ENCODE results near the gene OR56A1. TPM values are rescaled to one million over a fixed set of nuclear protein-coding genes. Genes with fewer than 3 reads are reported as not detected.

OR56A1 gene
- total and polyA plus RNA-seq, 2 experiments from 2014 or later, result 0.07 TPM; not detected in 1

- no peaks in the 10 kb centered on the region for H3K36me3 ChIP-seq (replicated peaks; ENCODE audit: insufficient read depth, low read depth)
- H3K4me3 ChIP-seq, result no peak overlapping the region
- 70% methylated on average over 4 of the region's 4 CpGs for WGBS (ENCODE audit: low lambda C conversion rate, missing lambda C conversion rate)
- no peaks in the 10 kb centered on the region for H4K20me1 ChIP-seq (ENCODE audit: insufficient read depth, poor library complexity, severe bottlenecking)
- no peaks in the 10 kb centered on the region for H3K9me2 ChIP-seq (replicated peaks; ENCODE audit: insufficient read depth)
- no peaks in the 10 kb centered on the region for H3K79me2 ChIP-seq
- H3K4me1 ChIP-seq (ENCODE audit: insufficient read depth), result no peaks in the 10 kb centered on the region
- H2AFZ ChIP-seq, result no peak overlapping the region
- peak; percentile 8 for DNase-seq (ENCODE audit: low spot score)
- H3K27me3 ChIP-seq, result peaks cover 13% of the 10 kb centered on the region
- TF ChIP-seq EZH2 (IDR thresholded peaks at IDR 0.05; ENCODE audit: borderline replicate concordance) (no peak), EZH2phosphoT487 (IDR thresholded peaks at IDR 0.05; ENCODE audit: low read depth, severe bottlenecking, unreplicated experiment) (no peak), CTCF (IDR thresholded peaks at IDR 0.05; ENCODE audit: poor library complexity) (no peak)
- H3K4me2 ChIP-seq, result no peak overlapping the region
- H3K27ac ChIP-seq, result no peak overlapping the region
- H3K9me3 ChIP-seq (ENCODE audit: low read depth), result no peaks in the 10 kb centered on the region
Observed at GRCh38 chr11:6012035-6012668, 18.4 kb downstream of the OR56A1 start.

GRCh38 chr11:6006846-6007245, 23.7 kb downstream of the OR56A1 start, which contains the start of gene OR56A4:
Gene OR56A4 (minus strand): TSS chr11:6006946. CDS start chr11:6002992, 3,954 bp downstream.
- Histone ChIP-seq H3K9me2 (replicated peaks; ENCODE audit: insufficient read depth) (no peaks in the 10 kb centered on the region), H2AFZ (no peak within 1 kb of the TSS), H3K27ac (no peak within 1 kb of the TSS), H3K27me3 (peaks cover 13% of the 10 kb centered on the region), H3K4me1 (ENCODE audit: insufficient read depth) (no peaks in the 10 kb centered on the region), H3K36me3 (replicated peaks; ENCODE audit: insufficient read depth, low read depth) (no peaks in the 10 kb centered on the region), H3K9me3 (ENCODE audit: low read depth) (no peaks in the 10 kb centered on the region), H3K4me3 (no peak within 1 kb of the TSS), H3K79me2 (no peaks in the 10 kb centered on the region), H4K20me1 (ENCODE audit: insufficient read depth, poor library complexity, severe bottlenecking) (no peaks in the 10 kb centered on the region), H3K4me2 (no peak within 1 kb of the TSS)
- DNase-seq (ENCODE audit: low spot score), result no peak
- TF ChIP-seq CTCF (IDR thresholded peaks at IDR 0.05; ENCODE audit: poor library complexity) (no peak), EZH2 (IDR thresholded peaks at IDR 0.05; ENCODE audit: borderline replicate concordance) (no peak), EZH2phosphoT487 (IDR thresholded peaks at IDR 0.05; ENCODE audit: low read depth, severe bottlenecking, unreplicated experiment) (no peak)

- peaks cover 13% of the 10 kb centered on the region for H3K27me3 ChIP-seq
- no peak overlapping the region for H3K27ac ChIP-seq
- H3K9me2 ChIP-seq (replicated peaks; ENCODE audit: insufficient read depth), result no peaks in the 10 kb centered on the region
- H3K4me2 ChIP-seq, result no peak overlapping the region
- no peak overlapping the region for H3K4me3 ChIP-seq
- TF ChIP-seq EZH2 (IDR thresholded peaks at IDR 0.05; ENCODE audit: borderline replicate concordance) (no peak), EZH2phosphoT487 (IDR thresholded peaks at IDR 0.05; ENCODE audit: low read depth, severe bottlenecking, unreplicated experiment) (no peak), CTCF (IDR thresholded peaks at IDR 0.05; ENCODE audit: poor library complexity) (no peak)
- no peak for DNase-seq (ENCODE audit: low spot score)
- no peak overlapping the region for H2AFZ ChIP-seq
- no peaks in the 10 kb centered on the region for H3K4me1 ChIP-seq (ENCODE audit: insufficient read depth)
- H3K9me3 ChIP-seq (ENCODE audit: low read depth), result no peaks in the 10 kb centered on the region
- no peaks in the 10 kb centered on the region for H4K20me1 ChIP-seq (ENCODE audit: insufficient read depth, poor library complexity, severe bottlenecking)
- H3K36me3 ChIP-seq (replicated peaks; ENCODE audit: insufficient read depth, low read depth), result no peaks in the 10 kb centered on the region
- H3K79me2 ChIP-seq, result no peaks in the 10 kb centered on the region
Observed at GRCh38 chr11:6006395-6006794, 24.2 kb downstream of the OR56A1 start.

All from hepatocyte (in vitro differentiated cells).